ENCODE results near the gene DCDC2C. TPM values are rescaled to one million over a fixed set of nuclear protein-coding genes. Genes with fewer than 3 reads are reported as not detected.

The DCDC2C gene
- total and polyA plus RNA-seq, 2 of the 4 experiments (the other 2 are of a cell fraction), result not detected

Other genes starting within 250 kb of the DCDC2C start
- gene ADI1, start 184.0 kb upstream of the DCDC2C start, total RNA-seq (2012; rRNA removed), result 43.2 and 49.7 TPM in 2 replicates
- gene ADI1, start 184.0 kb upstream of the DCDC2C start, polyA plus RNA-seq (2012; rRNA removed), result 40.7 and 46.0 TPM in 2 replicates
- gene RNASEH1, start 145.2 kb upstream of the DCDC2C start, total RNA-seq (2012; rRNA removed), result 23.7 and 38.3 TPM in 2 replicates
- gene RNASEH1, start 145.2 kb upstream of the DCDC2C start, polyA plus RNA-seq (2012; rRNA removed), result 21.7 and 23.5 TPM in 2 replicates
- 3,111 and 3,387 TPM in 2 replicates for gene RPS7, start 128.3 kb upstream of the DCDC2C start, total RNA-seq (2012; rRNA removed)
- 1,199 and 1,260 TPM in 2 replicates for gene RPS7, start 128.3 kb upstream of the DCDC2C start, polyA plus RNA-seq (2012; rRNA removed)
- under 0.01 and 0.28 TPM in 2 replicates for gene COLEC11, start 108.5 kb upstream of the DCDC2C start, total RNA-seq (2012; rRNA removed)
- gene COLEC11, start 108.5 kb upstream of the DCDC2C start, polyA plus RNA-seq (2012; rRNA removed), result 0.24 and 0.55 TPM in 2 replicates
- gene ALLC, start 45.4 kb upstream of the DCDC2C start, total RNA-seq (2012; rRNA removed), result not detected in 2 replicates
- gene ALLC, start 45.4 kb upstream of the DCDC2C start, polyA plus RNA-seq (2012; rRNA removed), result not detected in 2 replicates